Urothelium cell line (cell line): ENCODE measurements around the gene HYKK.
"Not testable (repeated sequence)": the region's sequence is repeated elsewhere in the genome, so short reads cannot be mapped to it uniquely, and the experiment has no call there.

Source experiments
- DNase-seq: peaks from one replicate; pipeline ENCODE4 v3.0.0; 2011; ENCODE audit warnings: low spot score, mixed read lengths
- FAIRE-seq: peaks from 2 replicates; lab custom pipeline; 2011; peaks lifted over from hg19 to GRCh38; lab: Jason Lieb, UNC

Gene HYKK, protein sequence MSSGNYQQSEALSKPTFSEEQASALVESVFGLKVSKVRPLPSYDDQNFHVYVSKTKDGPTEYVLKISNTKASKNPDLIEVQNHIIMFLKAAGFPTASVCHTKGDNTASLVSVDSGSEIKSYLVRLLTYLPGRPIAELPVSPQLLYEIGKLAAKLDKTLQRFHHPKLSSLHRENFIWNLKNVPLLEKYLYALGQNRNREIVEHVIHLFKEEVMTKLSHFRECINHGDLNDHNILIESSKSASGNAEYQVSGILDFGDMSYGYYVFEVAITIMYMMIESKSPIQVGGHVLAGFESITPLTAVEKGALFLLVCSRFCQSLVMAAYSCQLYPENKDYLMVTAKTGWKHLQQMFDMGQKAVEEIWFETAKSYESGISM

GRCh38 chr15:78506971-78507830, at the start of gene HYKK:
TSS of gene HYKK (plus strand) at chr15:78507577. CDS start at chr15:78513089, 5,512 bp downstream.
- FAIRE-seq: no peak
- DNase-seq: peak; percentile 98

GRCh38 chr15:78460737-78461136, 46.6 kb upstream of the HYKK start:
- FAIRE-seq: no peak
- DNase-seq: no peak

DNA sequence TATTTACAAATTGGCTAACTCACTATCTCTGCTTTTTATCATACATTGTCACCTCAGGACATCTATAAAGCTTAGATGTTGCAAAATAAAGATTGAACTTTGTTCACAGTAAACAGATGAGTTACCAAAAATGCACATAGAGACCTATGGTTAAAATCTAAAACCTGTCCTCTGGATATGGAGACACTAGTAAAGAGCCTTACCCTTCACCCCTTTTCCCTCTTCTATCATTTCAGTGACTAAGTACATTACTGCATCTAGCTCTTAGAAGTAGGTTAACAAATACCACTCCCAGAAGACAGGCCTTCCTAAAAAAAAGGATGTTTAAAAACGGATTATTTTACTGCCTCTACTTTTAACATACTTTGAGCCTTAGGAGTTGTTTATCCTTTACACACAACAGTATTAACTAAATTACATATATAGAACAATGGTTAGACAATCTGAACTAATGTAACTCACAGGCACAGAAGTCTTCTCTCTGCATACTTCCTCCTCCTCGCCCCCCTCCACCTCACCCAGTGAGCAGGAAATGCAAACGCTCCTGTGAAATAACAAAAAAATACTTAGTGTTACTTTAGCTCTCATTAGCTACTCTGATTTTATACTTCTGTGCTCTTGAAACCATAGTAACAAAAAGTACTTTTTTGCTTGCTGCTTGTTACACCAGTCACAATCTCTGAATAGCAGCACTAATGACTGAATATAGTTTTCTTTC, 46.0 kb upstream of the HYKK start:
- DNase-seq (no peak), FAIRE-seq (no peak)

DNA sequence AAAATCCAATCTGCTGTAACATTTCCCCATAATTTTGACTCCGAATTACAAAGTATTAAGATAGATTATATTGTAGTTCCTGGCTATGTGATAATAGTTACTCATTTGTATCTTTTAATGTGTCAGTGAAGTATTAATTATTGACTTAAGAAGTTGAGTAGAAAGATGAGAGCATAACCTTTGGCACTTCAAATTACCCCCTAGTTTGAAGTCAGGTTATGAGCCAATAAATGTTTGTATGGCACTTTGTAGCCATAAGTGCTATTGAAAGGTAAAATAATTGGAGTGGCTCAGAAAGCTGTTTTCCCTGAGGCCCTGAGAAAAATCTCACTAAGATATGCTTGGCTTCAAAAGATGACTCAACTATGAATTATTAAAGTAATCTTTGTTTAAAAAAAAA, 38.3 kb upstream of the HYKK start:
- FAIRE-seq: no peak
- no peak for DNase-seq

- DNase-seq: no peak
- no peak for FAIRE-seq
Observed at GRCh38 chr15:78477295-78477694, 30.1 kb upstream of the HYKK start.

DNA sequence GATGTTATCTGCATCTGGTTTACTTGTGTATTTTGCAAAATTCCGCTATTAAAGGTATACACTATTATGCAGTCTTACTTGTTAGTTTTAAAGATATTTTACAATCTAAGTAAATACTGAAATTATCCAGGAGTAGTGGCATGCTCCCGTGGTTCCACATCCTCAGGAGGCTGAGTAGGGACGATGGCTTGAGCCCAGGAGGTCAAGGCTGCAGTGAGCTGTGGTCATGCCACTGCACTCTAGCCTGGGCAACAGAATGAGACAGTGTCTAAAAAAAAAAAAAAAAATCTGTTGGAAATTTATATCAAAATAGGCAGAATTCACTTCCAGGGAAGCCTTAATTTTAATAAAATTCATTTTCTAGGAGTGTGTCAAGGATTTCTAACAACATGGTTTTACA, 27.7 kb upstream of the HYKK start:
- no peak for FAIRE-seq
- DNase-seq: no peak

- DNase-seq: no peak
- no peak for FAIRE-seq
Observed at GRCh38 chr15:78481917-78482316, 25.5 kb upstream of the HYKK start.

DNA sequence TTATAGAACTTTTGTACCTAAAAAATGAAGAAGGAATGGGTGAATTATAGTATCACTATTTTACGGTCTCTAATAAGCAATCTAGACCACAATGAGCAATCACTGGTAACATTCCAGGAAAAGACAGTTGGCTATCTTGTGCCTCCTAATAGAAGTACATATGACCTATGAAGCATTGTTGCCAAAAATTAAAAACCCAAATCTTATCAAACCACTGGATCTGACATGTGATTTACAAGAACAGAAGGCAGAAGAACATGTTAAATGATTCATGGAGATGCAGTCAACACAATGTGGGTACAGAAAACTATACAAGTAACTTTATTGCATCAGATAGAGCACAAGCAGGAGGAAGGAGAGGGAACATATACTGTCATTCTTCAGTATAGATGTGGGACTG, 14.5 kb upstream of the HYKK start:
- FAIRE-seq (no peak), DNase-seq (no peak)

- no peak for DNase-seq
- no peak for FAIRE-seq
Observed at GRCh38 chr15:78501857-78502256, 5.5 kb upstream of the HYKK start.

DNA sequence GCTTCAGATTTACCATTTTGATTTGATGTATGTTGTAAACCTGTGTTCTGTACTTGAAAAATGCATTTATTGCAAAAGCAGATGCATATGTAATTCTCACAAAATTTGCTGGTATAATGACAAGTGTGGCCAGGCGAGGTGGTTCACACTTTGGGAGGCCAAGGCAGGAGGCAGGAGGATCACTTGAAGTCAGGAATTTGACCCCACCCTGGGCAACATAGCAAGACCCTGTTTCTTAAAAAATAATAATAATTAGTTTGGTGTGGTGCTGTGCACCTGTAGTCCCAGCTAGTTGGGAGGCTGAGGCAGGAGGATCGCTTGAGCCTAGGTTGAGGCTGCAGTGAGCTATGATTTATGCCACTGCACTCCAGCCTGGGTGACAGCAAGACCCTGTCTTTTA, 4.7 kb upstream of the HYKK start:
- no peak for FAIRE-seq
- DNase-seq: no peak

DNA sequence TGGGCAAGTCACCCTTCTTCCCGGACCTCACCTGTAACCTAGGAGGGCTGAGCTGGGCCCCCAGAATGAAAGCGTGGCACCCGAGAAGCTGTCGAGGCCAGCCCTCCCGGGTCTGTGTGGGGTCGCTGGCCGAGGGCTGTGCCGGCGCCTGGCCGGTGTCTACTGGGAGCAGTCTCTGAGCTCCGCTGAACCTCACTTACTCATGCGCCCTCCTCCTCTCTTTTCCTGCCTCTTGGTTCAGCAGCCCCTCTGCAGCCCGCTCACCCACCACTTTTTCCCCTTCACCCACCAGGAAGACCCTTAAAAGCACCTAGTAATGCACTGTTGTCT, 419 bp downstream of the HYKK start:
- FAIRE-seq (no peak), DNase-seq (peak; percentile 39)

- FAIRE-seq (no peak), DNase-seq (no peak)
Observed at GRCh38 chr15:78508272-78508671, 895 bp downstream of the HYKK start.

GRCh38 chr15:78509726-78510312, 2.4 kb downstream of the HYKK start:
- FAIRE-seq (no peak), DNase-seq (no peak)

- not testable (repeated sequence) for FAIRE-seq, DNase-seq
Observed at GRCh38 chr15:78520035-78520434, 12.7 kb downstream of the HYKK start.

DNA sequence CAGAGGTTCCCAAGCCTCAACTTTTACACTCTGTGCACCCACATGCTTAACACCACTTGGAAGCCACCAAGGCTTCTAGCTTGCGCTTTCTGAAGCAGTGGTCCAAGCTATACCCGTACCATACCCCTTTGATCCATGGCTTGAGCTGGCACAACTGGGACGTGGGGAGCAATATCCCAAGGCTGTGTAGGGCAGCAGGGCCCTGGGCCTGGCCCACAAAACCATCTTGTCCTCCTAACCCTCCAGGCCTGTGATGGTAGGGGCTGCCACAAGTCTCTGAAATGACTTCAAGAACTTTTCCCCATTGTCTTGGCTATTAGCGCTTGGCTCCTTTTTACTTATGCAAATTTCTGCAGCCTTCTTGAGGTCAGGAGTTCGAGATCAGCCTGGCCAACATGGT, 16.9 kb downstream of the HYKK start:
- no peak for FAIRE-seq
- DNase-seq: no peak

GRCh38 chr15:78527325-78527724, 19.9 kb downstream of the HYKK start:
- DNase-seq (no peak), FAIRE-seq (no peak)

DNA sequence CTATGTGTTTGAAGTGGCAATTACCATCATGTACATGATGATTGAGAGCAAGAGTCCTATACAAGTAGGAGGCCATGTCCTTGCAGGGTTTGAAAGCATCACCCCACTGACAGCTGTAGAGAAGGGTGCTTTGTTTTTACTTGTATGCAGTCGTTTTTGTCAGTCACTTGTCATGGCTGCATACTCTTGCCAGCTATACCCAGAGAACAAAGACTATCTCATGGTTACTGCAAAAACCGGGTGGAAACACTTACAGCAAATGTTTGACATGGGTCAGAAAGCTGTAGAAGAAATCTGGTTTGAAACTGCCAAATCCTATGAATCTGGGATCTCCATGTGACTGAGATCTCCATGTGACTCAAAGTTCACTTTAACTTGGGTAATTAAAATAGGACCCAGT, 26.0 kb downstream of the HYKK start:
- no peak for FAIRE-seq
- DNase-seq: no peak

DNA sequence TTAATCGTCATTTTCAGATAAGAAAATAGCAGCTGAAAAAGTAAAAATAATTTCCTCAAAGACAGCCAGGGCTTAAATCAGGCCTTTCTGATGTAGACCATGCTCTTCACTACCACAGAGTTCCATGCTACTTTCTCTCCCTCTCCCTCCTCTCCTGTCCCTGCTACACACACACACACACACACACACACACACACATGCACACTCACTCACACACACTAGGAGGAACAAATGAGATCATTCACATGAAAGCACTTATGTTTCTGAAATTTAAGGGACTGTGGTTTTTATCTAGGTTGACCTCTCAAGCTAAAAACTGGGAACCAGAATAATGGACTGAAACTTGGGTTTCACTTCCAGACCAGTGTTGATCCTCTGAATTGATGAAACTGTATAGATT, 28.8 kb downstream of the HYKK start:
- DNase-seq (no peak), FAIRE-seq (no peak)

GRCh38 chr15:78537266-78537905, 30.0 kb downstream of the HYKK start:
- DNase-seq (no peak), FAIRE-seq (no peak)

- DNase-seq (no peak), FAIRE-seq (no peak)
Observed at GRCh38 chr15:78538358-78538757, 31.0 kb downstream of the HYKK start.
